CD4-positive, alpha-beta T cell treated with Interleukin-10 for 1 hour (primary cell): ENCODE measurements around the gene CYBC1.

ENCODE experiments used
- DNase-seq: peaks from one replicate; pipeline ENCODE4 v3.0.0-alpha.2; 2020

The CYBC1 gene

DNA sequence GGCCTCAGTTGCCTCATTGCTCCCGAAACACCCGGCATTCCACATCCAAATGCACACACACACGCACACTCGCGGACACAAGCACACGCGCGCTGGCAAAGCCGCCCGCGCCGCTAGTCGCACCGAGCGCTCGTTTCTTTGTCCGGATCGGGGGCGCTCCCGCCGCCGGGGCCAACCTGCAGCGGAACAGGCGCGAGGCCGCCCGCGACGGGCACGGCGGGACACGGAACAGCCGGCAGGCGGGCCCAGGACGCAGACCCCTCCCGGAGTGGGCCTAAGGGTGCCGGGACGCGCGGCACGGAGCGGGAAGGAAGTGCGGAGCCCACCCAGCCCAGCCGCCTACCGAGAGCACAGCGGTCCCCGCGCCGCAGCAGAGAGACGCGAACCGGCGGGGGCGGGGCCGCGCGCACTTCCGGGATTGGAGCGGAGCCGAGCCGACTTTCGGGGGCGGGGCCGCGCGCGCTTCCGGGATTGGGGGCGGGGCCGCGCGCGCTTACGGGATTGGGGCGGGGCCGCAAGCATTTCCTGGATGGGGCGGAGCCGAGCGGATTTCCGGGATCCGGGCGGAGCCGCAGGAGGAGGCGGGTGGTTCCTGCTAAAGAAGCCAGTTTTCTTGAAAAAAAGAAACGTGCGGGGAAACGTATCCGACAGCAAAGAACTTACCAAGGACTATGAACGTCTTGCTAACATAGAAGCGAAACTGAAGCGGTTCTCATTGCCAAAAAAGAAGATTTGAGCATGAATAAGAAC is at the start of gene CYBC1:
Gene CYBC1, minus strand, starts transcription at position 396 of the 750 bp plus-strand sequence. CDS start 1,498 bp downstream, outside the sequence.
- DNase-seq, result peak; percentile 96

DNA sequence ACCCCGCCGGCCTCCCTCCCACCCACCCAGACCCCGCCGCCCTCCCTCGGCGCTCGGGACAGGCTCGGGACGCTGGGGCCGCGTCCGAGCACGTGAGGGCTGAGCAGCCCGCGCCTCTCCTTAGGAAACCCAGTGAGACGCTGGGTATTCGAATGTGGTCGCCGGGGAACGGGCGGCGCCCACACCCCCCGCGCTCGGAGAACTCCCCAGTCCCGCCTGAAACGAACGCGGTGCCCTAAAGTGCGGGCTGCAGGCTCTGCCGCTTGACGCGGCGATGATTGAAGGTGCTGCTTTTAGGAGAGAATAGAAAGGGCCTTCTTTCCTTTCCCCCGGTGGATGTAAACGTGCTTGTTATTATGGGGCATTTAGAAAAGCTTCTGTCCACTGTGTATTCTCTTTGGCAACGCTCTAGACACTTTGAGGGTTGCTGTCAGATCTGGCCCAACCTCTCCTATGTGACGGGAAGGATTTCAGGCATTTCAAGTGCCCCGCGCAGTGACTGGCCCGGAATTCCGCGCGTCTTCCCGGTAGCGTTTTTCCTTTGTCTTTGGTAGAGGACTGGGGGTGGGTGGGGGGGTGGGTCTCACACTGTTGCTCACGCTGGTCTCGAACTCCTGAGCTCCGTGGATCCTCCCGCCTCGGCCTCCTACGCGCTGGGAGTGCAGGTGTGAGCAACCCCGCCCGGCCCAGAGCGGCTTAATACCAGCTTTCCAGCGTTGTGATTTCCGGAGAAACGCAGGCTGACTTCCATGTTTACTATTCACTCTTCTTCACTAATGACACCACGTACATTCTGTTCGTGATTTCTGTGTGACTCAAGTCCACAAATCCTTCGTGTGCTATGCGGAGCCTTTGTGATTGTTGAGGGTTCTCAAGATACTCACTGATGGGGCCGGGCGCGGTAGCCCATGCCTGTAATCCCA is 47.2 kb upstream of the CYBC1 start:
- peak; percentile 60 for DNase-seq

DNA sequence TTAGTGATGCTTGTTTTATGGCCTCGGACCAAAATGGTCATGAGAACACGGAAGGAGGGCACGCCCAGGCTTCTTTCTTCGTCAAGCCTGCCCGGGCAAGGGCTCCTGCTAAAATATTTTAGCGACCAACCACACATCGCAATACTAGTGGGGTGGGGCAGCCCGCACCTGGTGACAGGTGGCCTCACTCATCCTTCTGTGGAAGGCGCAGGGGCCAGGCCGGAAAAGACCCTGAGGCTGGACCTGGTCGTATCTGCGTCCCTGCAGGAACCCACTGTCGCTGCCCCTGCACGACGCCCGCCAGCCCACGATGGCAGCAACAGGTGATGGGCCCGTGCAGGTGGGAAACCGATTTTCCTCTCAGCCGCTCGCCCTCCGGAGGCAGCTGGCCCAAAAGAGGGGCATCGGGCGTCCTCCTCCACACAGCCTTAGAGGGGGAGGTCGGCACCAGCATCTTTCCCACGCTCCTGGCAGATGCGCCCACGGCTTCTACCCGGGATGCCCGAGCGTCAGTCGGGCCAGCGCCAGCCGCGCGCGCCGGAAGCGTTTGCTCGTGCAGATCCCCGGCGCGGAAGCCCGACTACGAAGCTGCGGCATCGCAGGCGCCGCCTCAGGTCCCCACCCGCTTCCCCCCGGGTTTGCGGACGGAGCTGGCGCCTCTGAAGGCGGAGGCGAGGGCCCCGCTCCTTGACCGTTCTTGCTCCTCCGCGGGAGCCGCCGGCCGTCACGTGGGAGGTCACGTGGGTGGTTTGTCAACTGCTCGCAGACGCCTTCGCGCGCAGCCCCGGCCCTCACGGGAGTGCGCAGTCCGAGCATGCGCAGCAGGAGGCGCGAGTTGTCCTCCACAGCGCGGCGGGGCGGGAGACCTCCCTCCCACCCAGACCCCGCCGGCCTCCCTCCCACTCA is 46.2 kb upstream of the CYBC1 start:
- DNase-seq, result peak; percentile 91

DNA sequence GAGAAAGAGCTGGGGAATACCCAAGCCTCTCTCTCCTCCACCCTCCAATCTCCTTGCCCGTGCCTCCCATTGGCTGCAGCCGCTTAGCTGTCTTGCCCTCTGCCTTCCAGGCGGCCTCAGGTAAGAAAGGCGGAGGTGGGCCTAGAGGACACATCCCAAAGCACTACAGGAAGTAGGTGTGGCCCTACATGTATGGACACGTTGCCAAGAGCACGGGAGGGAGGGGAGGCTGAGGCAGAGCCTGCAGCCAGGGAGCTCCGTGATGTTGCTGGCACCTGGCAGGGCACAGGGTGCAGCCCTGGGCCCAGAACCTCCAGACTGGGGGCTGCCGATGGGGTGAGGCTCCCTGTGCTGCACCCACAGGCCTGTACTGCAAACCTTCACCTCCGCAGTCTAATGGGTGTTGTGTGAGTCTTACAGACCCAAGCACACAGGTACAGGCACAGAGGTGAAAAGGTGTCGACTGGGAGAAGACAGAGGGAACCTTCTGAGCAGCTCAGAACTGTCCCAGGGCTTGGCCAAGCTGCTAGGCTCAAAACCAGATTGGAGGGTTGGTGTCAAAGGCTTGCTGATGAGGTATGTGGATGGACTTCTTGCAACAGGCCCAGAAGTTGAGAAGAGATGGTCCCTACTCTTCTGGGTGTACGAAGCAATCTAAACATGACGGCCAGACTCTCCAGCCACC is 45.4 kb upstream of the CYBC1 start:
- DNase-seq, result no peak

DNA sequence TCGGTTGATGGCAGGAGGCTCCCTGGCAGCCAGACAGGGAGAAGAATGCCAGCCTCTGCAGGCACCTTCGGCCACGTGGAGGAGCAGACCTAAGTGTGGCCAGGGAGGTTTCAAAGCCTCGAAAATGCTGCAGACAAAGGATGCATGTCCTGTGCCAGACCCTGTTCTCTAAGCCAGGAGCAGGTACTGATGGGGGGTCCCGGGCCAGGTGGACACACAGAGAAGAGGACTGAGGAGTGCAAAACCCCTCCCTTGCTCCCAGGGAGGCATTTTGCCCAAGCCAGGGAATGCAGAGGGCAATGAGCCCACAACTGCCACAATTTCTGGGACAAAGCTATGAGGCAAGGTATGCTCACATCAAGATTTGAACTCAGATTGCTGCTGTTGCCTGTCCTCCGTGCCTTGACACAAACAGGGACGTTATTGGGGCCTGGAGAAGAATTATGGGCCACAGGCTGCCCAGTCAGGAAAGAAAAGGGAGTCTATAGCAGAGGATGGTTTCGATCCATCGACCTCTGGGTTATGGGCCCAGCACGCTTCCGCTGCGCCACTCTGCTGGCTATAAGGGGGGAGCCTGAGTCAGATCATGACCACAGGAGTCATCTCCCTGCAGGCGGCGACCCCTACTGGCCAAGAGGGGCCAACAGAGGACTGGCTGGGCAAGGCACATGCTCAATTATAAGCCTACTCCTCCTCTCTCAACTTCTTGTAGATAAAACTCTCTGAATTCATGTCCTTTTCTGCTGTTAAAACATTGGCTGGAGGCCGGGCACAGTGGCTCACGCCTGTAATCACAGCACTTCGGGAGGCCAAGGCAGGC is 43.9 kb upstream of the CYBC1 start:
- peak; percentile 93 for DNase-seq

DNA sequence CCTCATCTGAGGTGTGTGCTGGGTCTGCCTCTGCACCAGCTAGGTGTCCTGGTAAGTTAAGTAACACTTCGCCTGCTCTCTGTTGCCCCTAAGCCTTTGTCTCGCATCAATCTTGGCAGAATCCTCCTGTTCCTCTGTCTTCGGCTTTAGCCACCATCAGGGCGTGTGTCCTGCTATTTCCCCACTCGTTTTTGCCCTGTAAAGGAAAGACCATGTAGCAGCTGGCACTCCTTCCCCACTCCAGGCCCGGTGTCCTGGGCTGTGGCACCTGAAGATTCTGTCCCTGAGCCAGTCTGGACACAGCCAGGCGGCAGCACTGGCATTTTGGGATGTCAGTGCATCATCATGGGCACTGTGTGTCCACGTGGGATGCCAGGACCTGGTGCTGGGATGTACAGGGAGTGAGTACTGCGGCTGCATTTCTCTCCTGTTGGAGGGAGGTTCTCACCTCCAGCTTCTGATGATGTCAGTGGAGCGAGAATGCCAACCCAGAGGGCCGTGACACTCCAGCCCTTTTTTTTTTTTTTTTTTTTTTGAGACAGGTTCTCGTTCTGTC is 42.8 kb upstream of the CYBC1 start:
- no peak for DNase-seq

DNA sequence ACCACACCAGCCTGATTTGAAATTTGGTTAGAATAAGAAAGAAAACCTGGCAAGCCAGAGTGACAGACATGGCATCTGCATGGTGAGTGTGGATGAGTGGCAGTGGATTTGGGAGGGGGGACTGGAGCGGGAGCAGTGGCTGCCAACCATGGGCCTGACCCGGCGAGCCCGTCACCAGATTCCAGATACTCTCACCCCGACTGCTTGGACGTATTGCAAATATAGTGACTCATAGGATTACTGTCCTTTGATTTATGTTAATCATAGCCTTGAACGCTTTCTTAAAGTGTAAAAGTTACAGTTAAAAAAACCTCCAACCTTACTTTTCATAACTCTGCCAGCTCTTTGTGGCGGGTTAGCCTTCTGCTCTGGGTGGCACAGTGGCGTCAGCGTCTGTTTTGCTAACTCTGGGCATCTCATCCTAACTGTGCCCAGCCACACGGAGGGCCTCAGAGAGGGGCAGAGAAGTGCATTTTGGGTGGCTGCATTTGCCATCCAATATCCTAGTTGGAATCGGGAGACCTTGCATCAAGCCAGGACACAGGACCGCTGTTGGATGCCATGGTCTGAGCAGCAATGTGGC is 42.2 kb upstream of the CYBC1 start:
- no peak for DNase-seq

DNA sequence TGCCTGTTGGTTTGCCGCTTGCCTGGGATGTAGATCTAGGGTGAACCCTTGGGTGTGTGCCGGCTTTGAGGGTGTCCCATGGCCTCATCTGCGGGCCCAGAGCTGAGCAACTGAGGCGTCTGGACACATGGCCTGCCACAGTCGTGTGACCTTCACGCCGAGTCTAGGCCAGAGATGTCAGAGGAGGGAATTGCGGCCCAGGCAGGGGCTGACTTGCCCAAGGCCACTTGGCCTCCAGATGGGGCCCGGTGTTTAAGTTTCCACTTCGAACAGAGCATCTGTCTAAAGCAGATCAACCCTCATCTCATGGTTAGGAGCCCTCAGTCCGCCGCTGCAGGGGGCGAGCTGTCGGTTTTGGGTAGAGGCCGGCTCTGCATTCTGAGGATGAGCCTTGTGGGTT is 41.0 kb upstream of the CYBC1 start:
- DNase-seq, result no peak

DNA sequence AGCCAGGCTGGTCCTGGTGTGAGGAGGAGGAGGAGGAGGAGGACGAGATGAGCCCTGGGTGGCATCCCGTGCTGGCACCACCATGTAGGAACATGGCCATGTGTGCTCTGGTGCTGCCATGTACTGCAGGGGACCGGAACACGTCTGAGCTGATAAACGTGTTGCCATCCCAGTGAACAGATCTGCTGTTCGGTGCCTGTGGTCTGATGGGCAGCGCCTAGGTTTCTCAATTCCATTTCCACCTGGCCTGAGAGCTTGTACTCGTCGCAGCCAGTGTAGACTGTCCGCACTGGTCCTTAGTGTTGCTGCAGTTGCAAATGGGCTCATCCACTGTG is 40.6 kb upstream of the CYBC1 start:
- DNase-seq, result no peak

DNA sequence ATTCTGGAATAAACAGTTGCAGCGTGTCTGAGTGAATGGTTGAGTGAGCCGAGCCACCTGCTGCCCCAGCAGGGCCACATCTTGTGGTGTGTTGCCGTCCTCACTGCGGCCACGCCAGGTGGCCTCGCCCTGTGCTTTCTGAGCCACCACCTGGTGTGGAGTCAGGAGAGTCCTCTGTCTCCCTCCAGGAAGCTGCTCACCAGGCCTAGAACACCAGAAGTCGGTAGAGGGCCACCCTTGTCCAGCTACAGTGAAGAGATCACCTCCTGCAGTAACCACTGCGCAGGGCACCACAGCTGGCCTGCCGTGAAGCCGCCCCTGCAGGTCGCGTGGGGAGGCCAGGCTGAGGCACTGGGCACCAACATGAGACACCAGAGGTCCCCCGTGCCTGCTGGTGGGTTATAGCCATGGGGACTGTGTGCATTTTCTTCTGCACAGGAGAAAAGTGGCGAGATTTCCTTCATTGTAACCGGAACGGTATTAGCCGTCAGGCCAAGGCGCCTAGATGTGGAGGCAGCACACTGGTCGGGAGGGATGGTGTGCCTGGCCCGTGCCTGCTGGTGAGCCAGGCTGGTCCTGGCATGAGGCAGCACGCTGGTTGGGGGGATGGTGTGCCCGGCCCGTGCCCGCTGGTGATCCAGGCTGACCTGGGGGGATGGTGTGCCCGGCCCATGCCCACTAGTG is 40.1 kb upstream of the CYBC1 start:
- DNase-seq, result no peak

DNA sequence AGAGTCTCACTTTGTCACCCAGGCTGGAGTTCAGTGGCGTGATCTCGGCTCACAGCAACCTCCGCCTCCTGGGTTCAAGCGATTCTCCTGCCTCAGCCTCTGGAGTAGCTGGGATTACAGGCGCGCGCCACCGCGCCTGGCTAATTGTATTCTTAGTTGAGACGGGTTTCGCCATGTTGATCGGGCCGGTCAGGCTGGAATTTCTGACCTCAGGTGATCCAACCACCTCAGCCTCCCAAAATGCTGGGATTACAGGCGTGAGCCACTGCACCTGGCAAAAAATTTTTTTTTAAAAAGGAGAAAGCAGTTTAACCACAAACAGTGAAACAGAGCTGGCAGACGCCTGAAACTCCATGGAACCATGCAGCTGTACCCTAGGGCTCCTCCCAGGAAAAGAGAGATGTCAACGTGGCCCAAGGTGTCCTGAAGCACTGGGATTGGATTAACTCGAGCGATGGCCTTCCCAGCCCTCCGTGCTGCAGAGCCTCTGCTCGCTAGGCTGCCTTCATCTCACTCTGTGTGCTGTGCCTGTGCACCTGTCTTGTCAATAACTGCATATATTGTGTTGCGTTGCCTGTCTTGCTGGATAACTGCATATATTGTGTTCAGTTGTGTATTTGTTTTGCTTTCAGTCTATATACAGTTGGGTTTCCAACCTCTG is 39.4 kb upstream of the CYBC1 start:
- DNase-seq, result no peak

DNA sequence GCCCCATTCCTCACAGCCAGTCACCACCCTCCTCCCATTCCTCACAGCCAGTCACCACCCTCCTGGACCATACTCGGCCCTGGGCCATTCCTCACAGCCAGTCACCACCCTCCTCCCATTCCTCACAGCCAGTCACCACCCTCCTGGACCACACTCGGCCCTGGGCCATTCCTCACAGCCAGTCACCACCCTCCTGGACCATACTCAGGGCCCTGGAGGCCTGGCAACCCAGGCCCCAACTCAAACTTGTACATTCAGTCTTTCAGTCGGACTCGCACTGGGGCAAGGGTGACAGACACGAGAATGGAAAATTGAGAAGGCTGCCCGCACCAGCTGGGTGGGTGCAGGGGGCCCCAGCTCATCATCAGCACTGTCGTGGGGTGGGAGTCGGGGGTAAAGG is 38.6 kb upstream of the CYBC1 start:
- no peak for DNase-seq

DNA sequence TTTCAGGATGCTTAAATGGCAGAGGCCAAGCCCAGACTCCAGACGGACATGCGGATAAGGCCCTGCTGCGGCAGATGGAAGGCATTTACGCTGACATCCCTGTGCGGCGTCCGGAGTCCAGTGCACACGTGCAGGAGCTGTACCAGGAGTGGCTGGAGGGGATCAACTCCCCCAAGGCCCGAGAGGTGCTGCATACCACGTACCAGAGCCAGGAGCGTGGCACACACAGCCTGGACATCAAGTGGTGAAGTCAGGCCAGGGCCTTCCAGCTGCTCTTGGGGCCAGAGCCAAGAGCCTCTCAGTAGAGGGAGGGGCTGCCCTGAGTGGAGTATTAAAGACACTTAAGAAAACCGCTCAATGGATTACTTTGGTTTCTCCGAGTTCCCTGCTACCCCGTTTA is 37.4 kb upstream of the CYBC1 start:
- no peak for DNase-seq

DNA sequence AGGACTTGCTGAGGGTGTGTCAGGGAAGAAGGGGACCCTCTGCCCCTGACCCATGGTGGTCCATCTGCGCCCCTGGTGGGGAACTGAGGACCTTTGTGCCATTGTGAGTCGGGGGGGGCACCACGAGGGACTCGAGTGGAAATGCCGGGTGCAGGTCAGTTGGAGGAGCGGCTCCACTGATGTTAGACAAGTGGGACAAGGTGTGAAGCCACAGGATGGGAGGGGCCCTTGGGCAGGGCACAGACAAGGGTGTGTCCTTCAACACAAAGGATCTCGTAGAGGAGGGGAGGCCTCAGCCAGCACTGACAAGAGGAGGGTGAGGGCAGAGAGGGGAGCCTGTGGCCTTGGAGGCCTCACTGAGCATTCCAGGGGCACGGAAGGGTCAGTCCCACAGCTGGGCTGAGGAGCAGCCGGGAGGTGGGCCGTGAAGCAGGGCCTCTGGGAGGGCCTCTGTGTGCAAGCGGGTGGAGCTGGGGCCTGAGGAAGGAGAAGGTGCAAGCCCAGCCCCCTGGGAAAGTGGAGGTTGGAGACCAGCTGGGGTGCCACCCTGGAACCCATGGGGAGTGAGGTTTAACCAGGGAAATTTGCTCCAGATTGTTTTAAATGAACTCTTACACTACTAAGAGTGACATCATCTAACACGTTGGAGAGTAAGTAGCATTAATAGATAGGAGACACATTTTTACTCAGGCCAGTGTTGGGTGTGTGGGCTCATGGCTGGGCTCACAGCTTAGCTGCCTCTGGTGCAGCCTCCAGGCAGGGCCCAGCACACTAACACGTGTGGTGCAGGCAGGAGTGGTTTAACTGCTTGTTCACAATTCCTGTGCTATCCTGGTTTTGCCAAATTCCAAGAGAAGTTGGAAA is 35.9 kb upstream of the CYBC1 start:
- no peak for DNase-seq

DNA sequence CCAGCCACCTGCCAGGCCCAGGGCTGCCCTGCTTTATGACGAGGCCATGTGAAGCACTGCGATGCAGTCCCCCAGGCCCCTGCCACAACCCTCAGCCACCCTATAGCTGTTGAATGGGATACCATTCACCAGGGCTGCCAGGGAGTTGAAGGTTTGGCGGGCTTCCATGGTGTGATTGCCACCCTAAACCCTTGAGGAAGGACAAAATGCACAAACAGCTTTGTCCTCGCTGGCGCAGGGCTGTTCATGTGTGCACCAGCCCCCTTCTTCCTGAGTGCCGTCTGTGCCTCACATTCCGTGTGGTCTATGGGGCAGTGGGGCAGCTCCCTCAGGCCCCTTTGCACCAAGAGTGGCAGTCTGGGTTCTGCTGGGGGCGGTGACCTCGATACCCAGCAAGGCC is 33.3 kb upstream of the CYBC1 start:
- DNase-seq, result no peak

DNA sequence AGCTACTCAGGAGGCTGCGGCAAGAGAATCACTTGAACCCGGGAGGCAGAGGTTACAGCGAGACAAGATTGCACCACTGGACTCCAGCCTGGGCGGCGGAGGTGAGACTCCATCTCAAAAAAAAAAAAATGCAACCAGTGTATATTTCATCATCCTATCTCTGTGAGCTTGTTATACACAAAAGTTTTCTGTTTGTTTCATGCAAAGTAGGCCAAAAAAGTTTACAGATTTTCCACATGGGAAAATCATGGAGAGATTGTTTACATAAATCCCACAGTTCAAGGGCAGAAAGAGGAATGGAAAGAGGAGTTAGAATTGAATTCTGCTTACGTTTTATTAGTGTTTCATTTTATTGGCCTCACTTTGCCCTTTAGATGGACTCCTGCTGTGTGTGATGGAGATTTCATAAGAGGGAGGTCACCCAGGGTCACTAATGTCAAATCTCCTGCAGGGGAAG is 32.7 kb upstream of the CYBC1 start:
- no peak for DNase-seq

DNA sequence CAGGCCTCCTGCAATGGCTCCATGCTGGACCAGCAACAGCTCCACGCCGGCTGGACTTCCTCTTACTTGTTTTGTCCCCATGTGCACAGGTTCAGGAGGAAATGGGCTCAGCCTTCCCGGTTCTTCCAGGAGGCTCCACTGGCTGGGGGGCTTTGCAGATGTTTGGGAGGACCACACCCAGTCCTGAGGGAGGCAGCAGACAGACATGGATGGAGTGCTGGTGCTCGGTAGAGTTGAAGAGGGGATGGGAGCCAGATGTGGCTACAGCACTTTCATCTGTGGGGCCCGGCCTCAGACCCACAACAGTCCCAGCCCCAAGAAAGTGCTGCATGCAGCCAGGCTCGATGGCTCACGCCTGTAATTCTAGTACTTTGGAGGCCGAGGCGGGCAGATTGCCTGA is 29.8 kb upstream of the CYBC1 start:
- DNase-seq, result no peak

DNA sequence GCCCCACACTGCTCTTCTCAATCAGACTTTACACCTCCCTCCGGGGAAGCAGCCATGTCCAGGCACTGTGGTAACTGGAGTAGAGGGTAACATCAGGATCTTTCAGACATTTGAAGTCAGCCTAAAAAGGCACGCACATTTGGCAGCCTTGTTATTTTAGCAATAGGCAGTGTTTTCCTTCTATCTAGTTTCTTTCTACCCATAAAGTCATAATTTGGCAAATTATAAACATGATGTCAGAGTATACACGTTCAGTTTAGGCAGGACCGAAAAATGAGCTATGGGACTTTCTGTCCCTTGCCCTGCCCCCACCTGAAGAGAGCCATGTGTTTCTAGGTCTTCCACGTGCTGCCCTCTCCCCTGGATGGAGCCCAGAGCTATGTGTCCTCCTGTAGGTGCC is 29.1 kb upstream of the CYBC1 start:
- no peak for DNase-seq

DNA sequence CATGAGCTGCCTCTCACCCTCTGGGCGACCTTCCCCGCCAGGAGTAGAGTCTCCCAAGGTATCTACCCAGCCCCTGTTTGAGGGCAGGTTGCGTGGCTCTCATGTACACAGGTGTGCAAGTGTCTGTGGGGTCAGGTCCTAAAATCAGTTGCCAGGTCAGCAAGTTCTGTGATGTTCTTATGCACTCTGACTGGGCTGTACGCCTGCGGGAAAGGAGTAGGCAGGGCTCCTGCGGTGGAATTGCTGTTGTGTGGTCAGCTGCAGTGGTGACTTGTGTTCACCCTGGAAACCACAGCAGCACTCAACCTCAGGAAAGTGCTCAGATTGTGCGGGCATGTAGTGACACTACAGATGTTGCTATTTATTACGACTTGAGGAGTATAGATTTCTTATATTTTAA is 27.4 kb upstream of the CYBC1 start:
- DNase-seq, result no peak
